ENCODE results near the gene CREBRF. TPM values are rescaled to one million over a fixed set of nuclear protein-coding genes. Genes with fewer than 3 reads are reported as not detected.
"Not testable (repeated sequence)": the region's sequence is repeated elsewhere in the genome, so short reads cannot be mapped to it uniquely, and the experiment has no call there.

Gene CREBRF
- total and polyA plus RNA-seq, 2 experiments from 2014 or later: 2.0 to 3.5 TPM

- no peak for ATAC-seq
- Histone ChIP-seq H3F3A (replicated peaks; ENCODE audit: low read depth) (no peaks in the 10 kb centered on the region), H3K4me2 (no peak overlapping the region), H3K27me3 (ENCODE audit: insufficient read depth) (no peaks in the 10 kb centered on the region), H3K4me3 (no peak overlapping the region), H3K27ac (ENCODE audit: low read depth) (no peak overlapping the region), H3K9me2 (ENCODE audit: insufficient read depth) (no peaks in the 10 kb centered on the region), H4K20me1 (replicated peaks; ENCODE audit: insufficient read depth) (no peaks in the 10 kb centered on the region), H2AFZ (no peak overlapping the region), H3K79me2 (replicated peaks; ENCODE audit: insufficient read depth) (no peaks in the 10 kb centered on the region), H3K36me3 (ENCODE audit: insufficient read depth) (no peaks in the 10 kb centered on the region), H3K4me1 (ENCODE audit: insufficient read depth) (no peaks in the 10 kb centered on the region)
- H3K4me1 Mint-ChIP-seq: no peaks in the 10 kb centered on the region
- TF ChIP-seq ETS1 (IDR thresholded peaks at IDR 0.05) (no peak), CTCF (conservative IDR thresholded peaks at IDR 0.05; ENCODE audit: low read depth in 2 of 2) (no peak)
- no peaks in the 10 kb centered on the region for H3K9me3 Mint-ChIP-seq
- H3K4me3 Mint-ChIP-seq: no peak overlapping the region
- DNase-seq (ENCODE audit: low spot score): no peak
- H3K27ac Mint-ChIP-seq: no peak overlapping the region
- H3K36me3 Mint-ChIP-seq (ENCODE audit: low read depth): no peaks in the 10 kb centered on the region
- no peaks in the 10 kb centered on the region for H3K27me3 Mint-ChIP-seq (ENCODE audit: insufficient read depth, low read depth, poor library complexity)
These were observed 19.8 kb downstream of the CREBRF start for GRCh38 chr5:173075970-173076369.

GRCh38 chr5:173076471-173076870, 20.3 kb downstream of the CREBRF start:
- not testable (repeated sequence) for H3K79me2 ChIP-seq (replicated peaks; ENCODE audit: insufficient read depth); H3K4me3 ChIP-seq; ATAC-seq

GRCh38 chr5:173078878-173079277, 22.7 kb downstream of the CREBRF start:
- Histone ChIP-seq H3K36me3 (ENCODE audit: insufficient read depth) (no peaks in the 10 kb centered on the region; the same call in 1 of the 2 replicates), H3K4me1 (ENCODE audit: insufficient read depth) (no peaks in the 10 kb centered on the region), H3K9me2 (ENCODE audit: insufficient read depth) (no peaks in the 10 kb centered on the region), H3K4me3 (no peak overlapping the region), H2AFZ (no peak overlapping the region), H3K27ac (ENCODE audit: low read depth) (no peak overlapping the region), H3K4me2 (no peak overlapping the region), H3K27me3 (ENCODE audit: insufficient read depth) (no peaks in the 10 kb centered on the region), H3F3A (replicated peaks; ENCODE audit: low read depth) (no peaks in the 10 kb centered on the region), H3K79me2 (replicated peaks; ENCODE audit: insufficient read depth) (no peaks in the 10 kb centered on the region), H4K20me1 (replicated peaks; ENCODE audit: insufficient read depth) (no peaks in the 10 kb centered on the region)
- H3K36me3 Mint-ChIP-seq (ENCODE audit: low read depth): no peaks in the 10 kb centered on the region
- H3K27ac Mint-ChIP-seq: no peak overlapping the region
- no peaks in the 10 kb centered on the region for H3K9me3 Mint-ChIP-seq
- no peak for DNase-seq (ENCODE audit: low spot score)
- H3K4me1 Mint-ChIP-seq: no peaks in the 10 kb centered on the region
- no peaks in the 10 kb centered on the region for H3K27me3 Mint-ChIP-seq (ENCODE audit: insufficient read depth, low read depth, poor library complexity)
- no peak for ATAC-seq
- no peak overlapping the region for H3K4me3 Mint-ChIP-seq
- TF ChIP-seq NANOG (IDR thresholded peaks at IDR 0.05; ENCODE audit: borderline replicate concordance) (no peak), ZNF331 (CRISPR knock-in tag; IDR thresholded peaks at IDR 0.05; ENCODE audit: low read depth) (no peak), ZNF462 (CRISPR knock-in tag; IDR thresholded peaks at IDR 0.05) (no peak), STAT1 (IDR thresholded peaks at IDR 0.05; ENCODE audit: unreplicated experiment) (no peak)

More at GRCh38 chr5:173076471-173076870, 20.3 kb downstream of the CREBRF start:
- H3F3A ChIP-seq (replicated peaks; ENCODE audit: low read depth); H3K27ac ChIP-seq (ENCODE audit: low read depth); H2AFZ ChIP-seq; H3K36me3 Mint-ChIP-seq (ENCODE audit: low read depth); H3K9me3 Mint-ChIP-seq; H3K9me2 ChIP-seq (ENCODE audit: insufficient read depth); H4K20me1 ChIP-seq (replicated peaks; ENCODE audit: insufficient read depth); DNase-seq (ENCODE audit: low spot score); H3K4me3 Mint-ChIP-seq; H3K27me3 Mint-ChIP-seq (ENCODE audit: insufficient read depth, low read depth, poor library complexity); H3K4me2 ChIP-seq; H3K27me3 ChIP-seq (ENCODE audit: insufficient read depth); H3K27ac Mint-ChIP-seq; H3K4me1 ChIP-seq (ENCODE audit: insufficient read depth); H3K36me3 ChIP-seq (ENCODE audit: insufficient read depth); H3K4me1 Mint-ChIP-seq: not testable (repeated sequence)
